Gastrocnemius medialis (tissue), 4 donors: ENCODE results near the gene PARD3. TPM values are rescaled to one million over a fixed set of nuclear protein-coding genes. Genes with fewer than 3 reads are reported as not detected.

Source experiments
- ATAC-seq, 2 donors: fragments of 150-250 bp; one replicate each; pipeline ENCODE4 v1.9.1; 2016
- DNase-seq, 2 donors: peaks; one replicate each; pipeline ENCODE4 v3.0.0-alpha.2; 2019
- H3K27ac ChIP-seq, 4 donors: fragments of 200-600 bp; sonication (generic); 1 replicate in 1 of 4; 2 replicates in 3 of 4; pipeline ENCODE4 v1.5.1; 2016 to 2018; ENCODE audit warnings: mild to moderate bottlenecking in 2 of 4, moderate library complexity in 1 of 4
- H3K27me3 ChIP-seq, 3 donors: fragments of 200-600 bp; sonication (generic) in 2 of 3; 1 replicate in 1 of 3; 2 replicates in 2 of 3; pipeline versions ENCODE4 v1.5.1 to v1.6.0; 2016 to 2019; ENCODE audit warnings: mild to moderate bottlenecking in 1 of 3, moderate library complexity in 1 of 3
- H3K36me3 ChIP-seq, 2 donors: fragments of 200-600 bp; sonication (generic) in 1 of 2; one replicate each; pipeline ENCODE4 v1.5.1; 2017 to 2018
- H3K4me1 ChIP-seq, 2 donors: fragments of 200-600 bp; sonication (generic) in 1 of 2; one replicate each; pipeline ENCODE4 v1.5.1; 2016 to 2017; ENCODE audit warnings: mild to moderate bottlenecking in 2 of 2
- H3K4me3 ChIP-seq, 4 donors: fragments of 200-600 bp; sonication (generic) in 3 of 4; 1 replicate in 1 of 4; 2 replicates in 3 of 4; pipeline ENCODE4 v1.5.1; 2016 to 2019; ENCODE audit warnings: mild to moderate bottlenecking in 2 of 4
- H3K9me3 ChIP-seq, 3 donors: fragments of 200-600 bp; sonication (generic) in 2 of 3; 1 replicate in 1 of 3; 2 replicates in 2 of 3; pipeline ENCODE4 v1.5.1; 2016 to 2019
- CTCF ChIP-seq, 5 experiments: fragments of 450-650 bp in 3 of 5; fragments of 200-600 bp in 2 of 5; sonication (generic) in 2 of 5; IDR thresholded peaks in 4 of 5; conservative IDR thresholded peaks in 1 of 5; 1 replicate in 4 of 5; 2 replicates in 1 of 5; pipeline ENCODE4 v1.5.1; 2016 to 2019; ENCODE audit warnings: antibody characterized with exemption in 5 of 5, mild to moderate bottlenecking in 3 of 5, moderate library complexity in 3 of 5
- POLR2A ChIP-seq, 2 donors: fragments of 450-650 bp; IDR thresholded peaks; one replicate each; pipeline ENCODE4 v1.6.1; 2017; ENCODE audit warnings: antibody characterized with exemption in 2 of 2, mild to moderate bottlenecking in 2 of 2, moderate library complexity in 2 of 2
- in situ Hi-C, 4 donors: fragments of 200-750 bp; cut with MboI; loops; one replicate each; pipeline versions ENCODE4 v1.15.0 to v1.8.0; 2017; ENCODE audit warnings: low sequenced_read_pairs in 4 of 4
- intact Hi-C: fragments of 100-400 bp; cut with DNase I; formaldehyde crosslinking; loops from one replicate; pipeline ENCODE4 v1.15.1; 2023; ENCODE audit warnings: low total_unique reads
- total RNA-seq, 4 donors: library from RNA; depleted of rRNA; stranded (reverse); fragments of >200 nt; gene quantifications; one replicate each; pipeline versions ENCODE4 v1.1.0 to v1.2.3, GENCODE V29; 2016

The PARD3 gene
- total RNA-seq, 4 donors from 2014 or later, result 64.6 to 75.8 (median 68.3) TPM

GRCh38 chr10:34413214-34413613 is 401.9 kb downstream of the PARD3 start:
- intact Hi-C loops, result no loop called here
- no peaks in the 10 kb centered on the region for H3K36me3 ChIP-seq
- in situ Hi-C loops, result no loop called here
- H3K9me3 ChIP-seq, result no peaks in the 10 kb centered on the region
- no peak for DNase-seq
- no peak overlapping the region for H3K27ac ChIP-seq
- H3K4me1 ChIP-seq, result no peaks in the 10 kb centered on the region
- no peak for TF ChIP-seq POLR2A (IDR thresholded peaks at IDR 0.05)
- no peak for TF ChIP-seq CTCF (IDR thresholded peaks at IDR 0.05 in 4 of 5, conservative IDR thresholded peaks at IDR 0.05 in 1 of 5)
- H3K4me3 ChIP-seq, result no peak overlapping the region
- no peak for ATAC-seq
- no peaks in the 10 kb centered on the region for H3K27me3 ChIP-seq

- Histone ChIP-seq H3K4me1 (no peaks in the 10 kb centered on the region), H3K9me3 (no peaks in the 10 kb centered on the region), H3K27me3 (no peaks in the 10 kb centered on the region), H3K36me3 (no peaks in the 10 kb centered on the region), H3K27ac (no peak overlapping the region), H3K4me3 (no peak overlapping the region)
- intact Hi-C loops (no loop called here), in situ Hi-C loops (no loop called here)
- TF ChIP-seq CTCF (IDR thresholded peaks at IDR 0.05 in 4 of 5, conservative IDR thresholded peaks at IDR 0.05 in 1 of 5) (no peak), POLR2A (IDR thresholded peaks at IDR 0.05) (no peak)
- ATAC-seq (no peak), DNase-seq (no peak)
These were observed 406.1 kb downstream of the PARD3 start for GRCh38 chr10:34408956-34409355.

- in situ Hi-C loops (no loop called here), intact Hi-C loops (no loop called here)
- Histone ChIP-seq H3K4me3 (no peak overlapping the region), H3K27ac (no peak overlapping the region), H3K27me3 (no peaks in the 10 kb centered on the region), H3K4me1 (no peaks in the 10 kb centered on the region), H3K9me3 (no peaks in the 10 kb centered on the region), H3K36me3 (no peaks in the 10 kb centered on the region)
- no peak for TF ChIP-seq POLR2A (IDR thresholded peaks at IDR 0.05)
- no peak for TF ChIP-seq CTCF (IDR thresholded peaks at IDR 0.05 in 4 of 5, conservative IDR thresholded peaks at IDR 0.05 in 1 of 5)
- ATAC-seq, result no peak
- no peak for DNase-seq
These were observed 406.7 kb downstream of the PARD3 start for GRCh38 chr10:34408381-34408780.

- intact Hi-C loops (no loop called here), in situ Hi-C loops (no loop called here)
- no peak overlapping the region for H3K27ac ChIP-seq
- ATAC-seq (no peak), DNase-seq (no peak)
- H3K4me3 ChIP-seq, result no peak overlapping the region
- no peaks in the 10 kb centered on the region for H3K4me1 ChIP-seq
- no peaks in the 10 kb centered on the region for H3K9me3 ChIP-seq
- no peaks in the 10 kb centered on the region for H3K27me3 ChIP-seq
- TF ChIP-seq POLR2A (IDR thresholded peaks at IDR 0.05) (no peak), CTCF (IDR thresholded peaks at IDR 0.05 in 4 of 5, conservative IDR thresholded peaks at IDR 0.05 in 1 of 5) (no peak)
- no peaks in the 10 kb centered on the region for H3K36me3 ChIP-seq
These were observed 407.7 kb downstream of the PARD3 start for GRCh38 chr10:34407324-34407805.
